Panc1 (cell line): Measurements from ENCODE around the gene ELP5.

Experiments used
- CTCF ChIP-seq: fragments of 450-650 bp; IDR thresholded peaks from 2 replicates; pipeline ENCODE4 v1.5.1; 2017; ENCODE audit warnings: mild to moderate bottlenecking
- POLR2AphosphoS5 ChIP-seq: IDR thresholded peaks from 2 replicates; pipeline ENCODE4 v1.6.1; 2012; ENCODE audit warnings: mild to moderate bottlenecking, low read depth, low read length, moderate library complexity
- REST ChIP-seq, 2 experiments: IDR thresholded peaks; 2 replicates each; pipeline ENCODE4 v1.6.1; 2011 to 2012; ENCODE audit warnings: low read depth in 2 of 2, control low read depth in 1 of 2, low read length in 1 of 2, mild to moderate bottlenecking in 1 of 2, moderate library complexity in 1 of 2; ENCODE audit not compliant: insufficient read depth in 1 of 2

GRCh38 chr17:7250695-7251627, 1.1 kb upstream of the ELP5 start:
- TF ChIP-seq REST (IDR thresholded peaks at IDR 0.05; ENCODE audit: insufficient read depth in 1 of 2, low read depth in 2 of 2, low read length in 1 of 2): no peak
- TF ChIP-seq POLR2AphosphoS5: no peak
- no peak for TF ChIP-seq CTCF
